Amygdala (tissue), 56 donors: ENCODE results near the gene TMC6.
"Not testable (repeated sequence)": the region's sequence is repeated elsewhere in the genome, so short reads cannot be mapped to it uniquely, and the experiment has no call there.

Experiments
- DNase-seq, 56 donors: peaks; one replicate each; lab custom pipeline; 2025; lab: John Stamatoyannopoulos, UW

TMC6 gene

GRCh38 chr17:78092794-78093324 is 35.7 kb downstream of the TMC6 start:
- DNase-seq = no peak

GRCh38 chr17:78089576-78090281 is 38.8 kb downstream of the TMC6 start:
- DNase-seq = no peak

GRCh38 chr17:78088529-78088928 is 40.0 kb downstream of the TMC6 start:
- DNase-seq = no peak

- DNase-seq = no peak
Measured at GRCh38 chr17:78086740-78087139, 41.8 kb downstream of the TMC6 start.

- no peak for DNase-seq
Measured at GRCh38 chr17:78082988-78083387, 45.6 kb downstream of the TMC6 start.

GRCh38 chr17:78082355-78082872 is 46.1 kb downstream of the TMC6 start:
- DNase-seq = peak in 7 of 56 donors; percentile 27 to 60 (median 34)

GRCh38 chr17:78081551-78081950 is 47.0 kb downstream of the TMC6 start:
- no peak for DNase-seq

GRCh38 chr17:78079253-78079652 is 49.3 kb downstream of the TMC6 start:
- DNase-seq = no peak

- peak in 37 of 56 donors; percentile 6 to 83 (median 47) for DNase-seq
Measured at GRCh38 chr17:78075545-78075944, 53.0 kb downstream of the TMC6 start.

GRCh38 chr17:78075011-78075410 is 53.5 kb downstream of the TMC6 start:
- DNase-seq = no peak

GRCh38 chr17:78072961-78073360 is 55.6 kb downstream of the TMC6 start:
- DNase-seq = no peak

- DNase-seq = no peak
Measured at GRCh38 chr17:78069695-78070094, 58.9 kb downstream of the TMC6 start.

GRCh38 chr17:78066976-78067375 is 61.6 kb downstream of the TMC6 start:
- DNase-seq = not testable (repeated sequence)

GRCh38 chr17:78064708-78065107 is 63.8 kb downstream of the TMC6 start:
- no peak for DNase-seq

- DNase-seq = no peak
Measured at GRCh38 chr17:78063489-78063888, 65.1 kb downstream of the TMC6 start.

- DNase-seq = no peak
Measured at GRCh38 chr17:78062596-78062995, 66.0 kb downstream of the TMC6 start.
